Cardiac fibroblast (primary cell): ENCODE results near the gene SLC6A18.

ENCODE experiments used
- DNase-seq, 2 donors: peaks; one replicate each; pipeline versions ENCODE4 v3.0.0 to v3.0.0-alpha.2; 2010; ENCODE audit warnings: low read depth in 2 of 2
- H3K4me3 ChIP-seq, 2 donors: replicated peaks in 1 of 2; 1 replicate in 1 of 2; 2 replicates in 1 of 2; pipeline ENCODE4 v1.5.1; 2011; ENCODE audit warnings: low read depth in 2 of 2, low read length in 2 of 2, mild to moderate bottlenecking in 2 of 2, moderate library complexity in 1 of 2
- TF ChIP-seq, protein P1 (sequence below): IDR thresholded peaks from one replicate; pipeline ENCODE4 v1.5.1; 2011; ENCODE audit warnings: low read depth, mild to moderate bottlenecking, low read length, inconsistent platforms

SLC6A18 gene

DNA sequence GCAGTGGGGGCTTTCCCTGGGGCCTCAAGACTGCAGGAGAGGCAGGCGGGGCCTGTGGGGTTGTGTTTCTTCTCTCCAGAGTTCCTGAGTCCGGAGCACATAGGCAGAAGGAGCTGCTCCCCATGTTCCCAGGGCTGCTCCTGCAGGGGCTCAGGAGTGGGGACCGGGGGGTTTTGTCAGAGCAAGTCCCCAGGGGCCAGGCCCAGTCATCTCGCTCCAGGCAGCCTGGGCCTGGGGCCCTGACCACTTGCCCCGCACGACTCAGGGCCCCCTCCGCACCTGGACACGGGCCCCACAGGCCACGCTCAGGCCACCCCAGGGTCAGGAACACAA lies 45.8 kb upstream of the SLC6A18 start:
- TF ChIP-seq, protein P1, sequence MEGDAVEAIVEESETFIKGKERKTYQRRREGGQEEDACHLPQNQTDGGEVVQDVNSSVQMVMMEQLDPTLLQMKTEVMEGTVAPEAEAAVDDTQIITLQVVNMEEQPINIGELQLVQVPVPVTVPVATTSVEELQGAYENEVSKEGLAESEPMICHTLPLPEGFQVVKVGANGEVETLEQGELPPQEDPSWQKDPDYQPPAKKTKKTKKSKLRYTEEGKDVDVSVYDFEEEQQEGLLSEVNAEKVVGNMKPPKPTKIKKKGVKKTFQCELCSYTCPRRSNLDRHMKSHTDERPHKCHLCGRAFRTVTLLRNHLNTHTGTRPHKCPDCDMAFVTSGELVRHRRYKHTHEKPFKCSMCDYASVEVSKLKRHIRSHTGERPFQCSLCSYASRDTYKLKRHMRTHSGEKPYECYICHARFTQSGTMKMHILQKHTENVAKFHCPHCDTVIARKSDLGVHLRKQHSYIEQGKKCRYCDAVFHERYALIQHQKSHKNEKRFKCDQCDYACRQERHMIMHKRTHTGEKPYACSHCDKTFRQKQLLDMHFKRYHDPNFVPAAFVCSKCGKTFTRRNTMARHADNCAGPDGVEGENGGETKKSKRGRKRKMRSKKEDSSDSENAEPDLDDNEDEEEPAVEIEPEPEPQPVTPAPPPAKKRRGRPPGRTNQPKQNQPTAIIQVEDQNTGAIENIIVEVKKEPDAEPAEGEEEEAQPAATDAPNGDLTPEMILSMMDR: no peak
- DNase-seq: no peak
- no peak overlapping the region for H3K4me3 ChIP-seq

DNA sequence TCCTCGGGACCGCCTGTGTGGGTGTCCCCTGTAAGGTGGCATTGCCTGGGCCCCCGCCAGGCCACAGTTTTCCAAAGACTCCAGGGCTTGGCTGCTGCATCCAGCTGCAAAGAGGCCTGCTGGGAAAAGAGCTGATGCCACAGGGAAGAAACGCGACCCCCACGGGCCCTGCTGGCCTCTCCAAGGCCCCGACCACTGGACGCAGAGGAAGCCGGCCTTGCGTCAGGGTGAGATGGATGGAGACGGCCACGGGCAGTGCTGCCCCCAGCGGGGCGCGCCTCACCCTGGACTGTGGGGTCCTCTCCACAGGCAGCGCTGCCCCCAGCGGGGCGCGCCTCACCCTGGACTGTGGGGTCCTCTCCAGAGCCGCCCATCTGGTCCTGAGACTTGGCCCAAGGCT lies 45.1 kb upstream of the SLC6A18 start:
- TF ChIP-seq, protein P1: no peak
- no peak for DNase-seq

DNA sequence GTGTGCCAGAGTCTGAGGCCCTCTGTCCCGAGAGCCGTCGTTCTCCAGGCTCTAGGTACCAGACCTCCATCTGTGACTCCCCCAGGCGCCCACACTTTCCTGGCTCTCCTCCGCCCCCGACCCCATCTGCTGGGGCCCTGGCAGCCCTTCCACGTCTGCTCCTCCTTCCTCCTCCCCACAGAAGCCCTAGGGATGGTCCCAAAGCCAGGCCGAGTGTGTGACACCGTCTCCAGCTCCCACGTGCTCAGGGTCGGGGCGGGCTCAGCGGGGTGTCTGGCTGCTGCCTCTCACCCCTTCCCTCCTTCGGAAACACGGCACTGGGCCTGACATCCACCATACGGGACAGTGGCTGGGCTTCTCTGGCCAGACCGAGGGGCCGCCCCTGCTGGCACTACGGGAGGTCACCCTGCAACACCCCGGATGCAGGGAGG lies 44.3 kb upstream of the SLC6A18 start:
- TF ChIP-seq, protein P1: no peak
- DNase-seq: no peak
- H3K4me3 ChIP-seq: no peak overlapping the region

More for the DNA sequence above, 45.1 kb upstream of the SLC6A18 start:
- H3K4me3 ChIP-seq: no peak overlapping the region

DNA sequence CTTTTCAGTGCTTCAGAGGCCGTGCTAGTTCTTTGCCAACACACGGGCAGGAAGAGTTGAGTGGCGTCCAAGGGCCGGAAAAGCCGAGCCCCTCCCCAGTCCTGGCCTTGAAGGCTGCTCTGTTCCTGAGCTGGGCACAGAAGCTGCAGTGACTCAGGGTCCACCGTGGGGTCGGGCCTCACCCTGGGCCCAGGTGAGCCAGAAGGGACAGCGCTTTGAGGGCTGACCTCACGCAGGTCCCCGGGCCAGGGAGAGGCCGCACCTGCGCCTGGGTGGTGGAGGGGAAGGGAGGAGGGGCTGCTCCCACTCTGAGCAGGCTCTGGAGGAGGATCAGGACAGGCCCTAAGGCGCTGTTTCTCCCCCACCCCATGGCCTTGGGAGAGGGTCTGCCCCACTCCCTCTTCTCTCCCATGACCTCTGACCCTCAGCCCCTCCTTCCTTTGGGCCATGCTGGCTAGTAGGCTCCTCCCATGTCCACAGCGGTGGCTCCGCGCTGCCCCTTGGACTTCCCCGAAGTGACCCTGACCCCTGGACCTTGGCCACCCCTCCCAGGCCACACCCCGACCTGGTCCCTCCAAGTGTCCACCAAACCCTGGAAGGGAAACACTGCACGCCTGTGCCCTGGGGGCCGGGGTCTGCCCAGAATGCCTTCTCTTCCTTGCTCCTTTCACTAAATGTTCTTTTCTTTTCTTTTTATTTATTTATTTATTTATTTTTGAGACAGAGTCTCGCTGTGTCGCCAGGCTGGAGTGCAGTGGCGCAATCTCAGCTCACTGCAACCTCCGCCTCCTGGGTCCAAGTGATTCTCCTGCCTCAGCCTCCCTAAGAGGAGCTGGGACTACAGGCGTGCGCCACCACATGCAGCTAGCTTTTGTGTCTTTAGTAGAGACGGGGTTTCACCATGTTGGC lies 43.5 kb upstream of the SLC6A18 start:
- H3K4me3 ChIP-seq: no peak overlapping the region
- TF ChIP-seq, protein P1: no peak
- no peak for DNase-seq

DNA sequence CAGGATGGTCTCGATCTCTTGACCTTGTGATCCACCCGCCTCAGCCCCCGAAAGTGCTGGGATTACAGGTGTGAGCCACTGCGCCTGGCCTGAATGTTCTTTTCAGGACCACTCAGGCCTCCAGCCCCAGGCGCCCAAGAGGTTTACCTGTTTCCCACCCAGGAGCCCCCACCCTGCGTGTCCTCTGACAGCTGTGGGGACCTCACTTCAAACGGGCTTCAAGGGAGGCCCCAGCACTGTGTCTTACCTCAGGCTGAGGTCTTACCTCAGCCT lies 42.9 kb upstream of the SLC6A18 start:
- H3K4me3 ChIP-seq: no peak overlapping the region
- TF ChIP-seq, protein P1: no peak
- no peak for DNase-seq

DNA sequence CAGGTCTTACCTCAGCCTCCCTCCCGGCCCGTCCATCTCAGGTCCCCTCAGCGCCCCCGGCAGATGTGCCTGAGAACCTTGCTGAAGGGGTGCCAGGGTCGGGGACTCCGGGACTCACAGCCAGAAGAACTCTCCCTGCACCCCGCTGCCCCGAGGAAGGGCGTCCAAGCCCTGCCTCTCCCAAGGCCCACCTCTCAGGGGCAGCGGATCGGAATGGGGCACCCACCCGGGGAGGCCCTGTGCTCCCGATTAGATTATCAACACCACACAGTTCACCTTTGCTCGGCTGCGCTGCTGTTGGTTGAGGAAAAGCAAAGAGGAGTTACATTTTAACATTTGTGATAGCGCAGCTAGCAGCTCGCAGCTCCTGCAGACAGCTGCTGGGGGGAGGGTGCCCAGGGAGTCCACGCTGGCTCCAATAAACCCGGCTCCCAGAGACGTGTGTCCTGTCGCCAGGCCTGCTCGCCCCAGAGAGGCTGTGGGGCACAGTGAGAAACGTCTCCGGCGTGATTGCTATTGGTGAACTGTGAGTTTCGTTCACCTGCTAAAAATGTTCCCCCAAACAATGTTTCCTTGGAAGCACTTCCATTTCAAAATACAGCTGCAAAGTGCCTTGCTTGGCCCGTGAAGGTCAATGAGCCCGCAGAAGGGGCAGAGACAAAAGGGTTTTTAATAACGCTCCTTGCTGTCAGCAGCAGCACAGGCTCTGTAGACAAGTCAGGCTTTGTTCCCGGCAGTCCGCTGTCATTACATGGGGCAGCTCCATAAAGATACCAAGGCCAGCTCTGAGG lies 42.4 kb upstream of the SLC6A18 start:
- TF ChIP-seq, protein P1: no peak
- no peak for DNase-seq
- H3K4me3 ChIP-seq: no peak overlapping the region
